Fibroblast of villous mesenchyme (primary cell): ENCODE data around the gene MIEF1. TPM values are rescaled to one million over a fixed set of nuclear protein-coding genes. Genes with fewer than 3 reads are reported as not detected.

ENCODE experiments used
- DNase-seq: peaks from one replicate; pipeline ENCODE4 v3.0.0-alpha.2; 2010; ENCODE audit warnings: low read depth
- H3K4me3 ChIP-seq: 2 replicates; pipeline ENCODE4 v1.5.1; 2011; ENCODE audit warnings: low read depth, mild to moderate bottlenecking, low read length
- total RNA-seq: library from RNA; depleted of rRNA; stranded (reverse); fragments of >200 nt; gene quantifications from 2 replicates; pipeline ENCODE4 v1.2.3, GENCODE V29; 2012
- TF ChIP-seq, protein P1 (sequence below): IDR thresholded peaks from 2 replicates; pipeline ENCODE4 v1.5.1; 2012; ENCODE audit warnings: low read depth, mild to moderate bottlenecking, low read length; ENCODE audit not compliant: insufficient read depth

The MIEF1 gene
- 26.1 and 32.8 TPM in 2 replicates for total RNA-seq

DNA sequence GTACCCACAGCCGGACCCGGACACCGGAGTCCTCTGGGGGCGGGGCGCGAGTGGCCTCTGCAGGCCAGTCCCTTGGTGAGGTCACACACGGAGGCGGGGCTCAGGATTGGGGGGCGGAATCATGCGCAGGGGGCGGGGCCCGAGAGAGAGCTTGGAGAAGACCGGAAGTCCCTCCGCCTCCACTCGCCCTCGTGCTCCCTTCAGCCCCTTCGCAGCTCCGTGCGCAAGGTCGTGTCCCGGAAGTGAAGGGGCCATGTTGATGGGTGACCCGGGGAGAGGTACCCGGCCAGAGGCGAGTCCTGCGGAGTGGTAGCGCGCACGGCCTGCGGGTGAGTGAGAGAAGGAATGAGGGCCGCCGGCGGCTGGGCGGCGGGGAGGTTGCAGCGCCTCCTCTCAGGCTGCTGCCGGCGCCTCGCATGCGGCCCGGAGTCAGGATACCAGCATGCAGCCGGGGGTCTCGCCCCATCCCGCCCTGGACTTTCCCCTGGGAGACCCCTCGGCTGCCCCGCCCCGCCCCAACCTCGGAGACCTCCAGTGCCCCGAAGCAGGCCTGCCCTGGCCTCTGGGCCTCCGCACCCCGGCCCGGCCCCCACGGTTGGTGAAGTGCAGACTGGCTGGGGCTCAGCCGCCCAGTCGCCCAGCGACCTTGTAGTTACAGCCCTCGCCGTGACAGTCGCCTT is at the start of gene MIEF1:
MIEF1 (plus strand) TSS at position 182 of the 680 bp plus-strand sequence. CDS start 9,005 bp downstream, outside the sequence.
- DNase-seq: peak; percentile 96
- TF ChIP-seq, protein P1, sequence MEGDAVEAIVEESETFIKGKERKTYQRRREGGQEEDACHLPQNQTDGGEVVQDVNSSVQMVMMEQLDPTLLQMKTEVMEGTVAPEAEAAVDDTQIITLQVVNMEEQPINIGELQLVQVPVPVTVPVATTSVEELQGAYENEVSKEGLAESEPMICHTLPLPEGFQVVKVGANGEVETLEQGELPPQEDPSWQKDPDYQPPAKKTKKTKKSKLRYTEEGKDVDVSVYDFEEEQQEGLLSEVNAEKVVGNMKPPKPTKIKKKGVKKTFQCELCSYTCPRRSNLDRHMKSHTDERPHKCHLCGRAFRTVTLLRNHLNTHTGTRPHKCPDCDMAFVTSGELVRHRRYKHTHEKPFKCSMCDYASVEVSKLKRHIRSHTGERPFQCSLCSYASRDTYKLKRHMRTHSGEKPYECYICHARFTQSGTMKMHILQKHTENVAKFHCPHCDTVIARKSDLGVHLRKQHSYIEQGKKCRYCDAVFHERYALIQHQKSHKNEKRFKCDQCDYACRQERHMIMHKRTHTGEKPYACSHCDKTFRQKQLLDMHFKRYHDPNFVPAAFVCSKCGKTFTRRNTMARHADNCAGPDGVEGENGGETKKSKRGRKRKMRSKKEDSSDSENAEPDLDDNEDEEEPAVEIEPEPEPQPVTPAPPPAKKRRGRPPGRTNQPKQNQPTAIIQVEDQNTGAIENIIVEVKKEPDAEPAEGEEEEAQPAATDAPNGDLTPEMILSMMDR: no peak
- peak within 1 kb of the TSS; percentile 75 for H3K4me3 ChIP-seq

DNA sequence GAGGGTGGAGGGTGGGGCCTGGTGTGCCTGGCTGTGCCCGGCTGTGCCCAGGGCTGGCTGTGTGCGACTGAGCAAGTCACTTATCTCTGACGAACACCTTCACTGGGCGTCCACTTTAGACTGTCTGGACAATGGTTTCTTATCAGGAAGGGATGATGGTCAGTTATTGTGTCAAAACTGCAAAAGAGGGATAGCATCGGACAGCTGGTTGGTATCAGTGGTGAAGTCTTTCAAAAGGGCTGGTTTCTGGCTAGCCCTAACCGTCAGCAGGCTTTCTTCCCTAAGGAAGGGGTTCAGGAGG is 49.4 kb upstream of the MIEF1 start:
- TF ChIP-seq, protein P1: no peak
- no peak overlapping the region for H3K4me3 ChIP-seq
- no peak for DNase-seq

DNA sequence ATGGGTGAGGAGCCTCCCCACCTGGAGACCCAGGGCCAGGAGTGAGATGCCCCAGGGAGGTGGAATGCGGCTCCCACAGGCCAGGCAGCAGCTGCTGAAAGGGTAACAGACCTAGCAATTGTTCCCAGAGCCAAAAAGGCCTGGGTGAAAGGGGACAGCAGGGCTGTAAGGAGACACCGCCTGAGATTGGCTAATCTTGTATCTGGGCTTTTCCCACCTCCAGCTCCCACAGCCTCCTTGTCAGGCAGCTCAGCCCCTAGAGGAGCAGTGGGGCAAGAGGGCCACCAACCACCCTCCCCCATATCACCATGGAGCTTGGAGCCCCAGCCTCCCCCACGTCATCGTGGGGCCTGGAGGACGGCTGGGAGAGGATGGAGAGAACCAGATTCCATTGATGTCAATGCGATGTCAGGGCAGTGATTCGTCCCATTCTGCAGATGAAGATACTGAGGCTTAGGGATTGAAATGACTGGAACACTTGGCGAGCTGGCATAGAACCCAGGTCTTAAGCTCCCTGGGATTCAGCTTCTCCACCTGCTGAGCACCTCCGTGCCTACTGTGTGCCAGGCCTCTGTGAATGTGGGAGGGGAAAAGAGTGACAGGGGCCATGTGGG is 48.2 kb upstream of the MIEF1 start:
- DNase-seq: no peak

DNA sequence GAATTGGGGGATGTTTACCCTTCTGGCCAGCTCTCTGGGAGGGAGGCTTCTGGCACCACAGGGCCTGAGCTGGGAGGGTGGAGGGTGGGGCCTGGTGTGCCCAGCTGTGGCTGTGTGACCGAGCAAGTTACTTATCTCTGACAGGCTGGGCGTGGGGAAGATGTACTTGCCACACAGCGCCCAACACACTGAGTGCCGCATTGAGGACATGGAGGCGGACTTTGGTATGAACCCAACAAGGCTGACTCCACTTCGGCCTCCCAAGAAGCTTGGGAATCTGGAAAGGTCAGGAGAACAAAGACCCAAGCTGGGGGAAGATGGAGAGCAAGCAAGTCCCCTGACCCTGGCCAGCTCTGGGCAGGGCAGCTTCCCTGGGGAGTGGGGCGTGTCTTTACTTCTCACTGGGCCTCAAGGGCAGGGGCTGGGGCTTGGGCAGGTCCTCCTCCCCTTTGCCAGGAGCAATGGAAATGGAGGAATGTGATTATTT is 47.7 kb upstream of the MIEF1 start:
- H3K4me3 ChIP-seq: no peak overlapping the region
- TF ChIP-seq, protein P1: no peak
- peak; percentile 33 for DNase-seq

More for the DNA sequence above, 48.2 kb upstream of the MIEF1 start:
- TF ChIP-seq, protein P1: no peak
- no peak overlapping the region for H3K4me3 ChIP-seq

DNA sequence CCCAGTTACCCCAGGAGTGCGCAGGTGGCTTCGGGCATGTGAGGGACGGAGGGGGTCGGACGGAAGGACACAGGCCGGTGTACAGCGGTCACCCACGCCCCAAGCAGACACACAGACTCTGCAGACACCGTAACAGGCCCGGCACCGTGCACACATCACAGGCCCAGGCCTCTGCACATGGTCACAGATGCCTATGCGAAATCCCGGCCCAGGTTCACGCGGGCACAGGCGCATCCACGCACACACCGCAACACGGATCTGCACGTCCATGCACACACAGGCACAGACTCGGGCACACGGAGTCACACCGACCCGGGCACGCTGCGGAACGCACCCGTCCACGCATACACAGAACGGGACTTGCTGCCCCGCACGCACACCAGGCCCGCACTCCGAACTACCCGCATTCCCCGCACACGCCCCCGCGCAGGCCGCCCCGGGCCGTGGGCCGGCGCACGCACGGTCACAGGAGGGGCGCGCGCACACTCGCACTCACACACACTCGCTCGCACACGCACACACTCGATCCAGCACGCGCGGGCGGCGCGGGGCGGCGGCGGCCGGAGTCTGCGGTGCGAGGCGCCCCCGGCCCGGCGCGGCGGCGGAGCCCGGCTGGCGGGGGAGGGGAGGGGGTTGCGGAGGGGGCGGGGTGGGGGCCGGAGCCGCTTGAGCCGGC is 45.4 kb upstream of the MIEF1 start, which contains the start of gene MGAT3:
MGAT3 (plus strand) TSS at position 491 of the 676 bp plus-strand sequence. CDS start 30,336 bp downstream, outside the sequence.
- DNase-seq: no peak
- H3K4me3 ChIP-seq: peak within 1 kb of the TSS; percentile 52
- TF ChIP-seq, protein P1: no peak

DNA sequence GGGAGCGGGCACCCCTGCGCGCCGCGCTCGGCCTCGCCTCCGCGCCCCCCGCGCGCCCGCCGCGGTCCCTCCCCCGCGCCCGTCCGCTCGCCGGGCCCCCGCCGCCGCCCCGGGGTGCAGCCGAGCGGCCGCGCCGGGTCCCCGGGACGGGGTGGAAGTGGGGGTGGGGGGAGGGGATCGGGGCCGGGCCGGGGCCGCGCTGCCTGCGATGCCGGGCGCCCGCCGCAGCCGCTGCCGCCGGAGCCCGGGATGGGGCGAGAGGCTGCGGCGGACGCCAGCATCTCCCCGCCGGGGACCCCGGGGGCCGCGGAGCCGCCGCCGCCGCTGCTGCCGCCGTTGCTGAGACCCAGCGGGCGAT is 44.9 kb upstream of the MIEF1 start:
- no peak for DNase-seq
- peak overlapping the region; percentile 52 for H3K4me3 ChIP-seq
- TF ChIP-seq, protein P1: no peak
